Measurements from ENCODE around the gene ATP10A. TPM values are rescaled to one million over a fixed set of nuclear protein-coding genes. Genes with fewer than 3 reads are reported as not detected.

The ATP10A gene
- polyA plus RNA-seq, 3 donors, result 0.71 to 3.9 (median 0.92) TPM

GRCh38 chr15:25783134-25783533 lies 80.0 kb downstream of the ATP10A start:
- Mint-ChIP-seq H3K4me3 (no peak overlapping the region), H3K9me3 (peaks cover 0 to 3% (median 0%) of the 10 kb centered on the region in 7 donors), H3K4me1 (peaks cover 52% of the 10 kb centered on the region), H3K27ac (peak overlapping the region in 3 of 7 donors; percentile 64 to 94 (median 71)), H3K36me3 (peaks cover 6 to 8% of the 10 kb centered on the region in 2 donors), H3K27me3 (ENCODE audit: low read depth in 3 of 3) (peaks cover 2 to 5% (median 2%) of the 10 kb centered on the region in 3 donors)
- Histone ChIP-seq H3K79me2 (ENCODE audit: insufficient read depth, low read length) (peaks cover 3% of the 10 kb centered on the region), H3K4me2 (replicated peaks; ENCODE audit: extremely low read depth, low read length, poor library complexity, severe bottlenecking) (no peak overlapping the region), H3K27ac (ENCODE audit: low read depth in 1 of 2, low read length in 2 of 2) (peak overlapping the region in 1 of 2 donors; percentile 67), H3K9ac (ENCODE audit: insufficient read depth, low read length, poor library complexity, severe bottlenecking) (no peak overlapping the region), H2AFZ (ENCODE audit: insufficient read depth, low read depth, low read length, poor library complexity, severe bottlenecking) (no peak overlapping the region), H3K36me3 (replicated peaks in 1 of 2; ENCODE audit: control insufficient read depth in 1 of 2, insufficient read depth in 2 of 2, low read length in 2 of 2) (peaks cover 0 to 10% of the 10 kb centered on the region in 2 donors), H3K27me3 (ENCODE audit: control insufficient read depth in 2 of 2, insufficient read depth in 2 of 2, low read length in 2 of 2) (no peaks in the 10 kb centered on the region), H3K4me3 (replicated peaks in 1 of 3; ENCODE audit: low read depth in 2 of 3, low read length in 3 of 3) (no peak overlapping the region), H3K4me1 (ENCODE audit: control insufficient read depth in 1 of 2, insufficient read depth in 2 of 2, low read length in 2 of 2) (peaks cover 45 to 58% of the 10 kb centered on the region in 2 donors), H4K20me1 (ENCODE audit: insufficient read depth, low read length) (no peaks in the 10 kb centered on the region), H3K9me3 (replicated peaks in 1 of 2; ENCODE audit: control insufficient read depth in 1 of 2, insufficient read depth in 1 of 2, low read length in 2 of 2) (no peaks in the 10 kb centered on the region)
- no CpG with 5 or more reads among the region's 3 CpGs for WGBS (ENCODE audit: insufficient coverage)
- DNase-seq, result no peak
- no peak for TF ChIP-seq CTCF (IDR thresholded peaks at IDR 0.05)
- intact Hi-C loops (cut with micrococcal nuclease), result no loop called here

GRCh38 chr15:25780479-25781255 lies 82.5 kb downstream of the ATP10A start:
- no peak overlapping the region for H3K27ac ChIP-seq (ENCODE audit: low read depth in 1 of 2, low read length in 2 of 2)
- H3K27me3 ChIP-seq (ENCODE audit: control insufficient read depth in 2 of 2, insufficient read depth in 2 of 2, low read length in 2 of 2), result no peaks in the 10 kb centered on the region
- no peak overlapping the region for H3K4me3 ChIP-seq (replicated peaks in 1 of 3; ENCODE audit: low read depth in 2 of 3, low read length in 3 of 3)
- H3K79me2 ChIP-seq (ENCODE audit: insufficient read depth, low read length), result no peaks in the 10 kb centered on the region
- DNase-seq, result no peak
- H3K9ac ChIP-seq (ENCODE audit: insufficient read depth, low read length, poor library complexity, severe bottlenecking), result no peak overlapping the region
- peaks cover 4 to 6% of the 10 kb centered on the region in 2 donors for H3K36me3 Mint-ChIP-seq
- no peak overlapping the region for H3K4me3 Mint-ChIP-seq
- no peak overlapping the region for H3K4me2 ChIP-seq (replicated peaks; ENCODE audit: extremely low read depth, low read length, poor library complexity, severe bottlenecking)
- peaks cover 40% of the 10 kb centered on the region for H3K4me1 Mint-ChIP-seq
- H3K4me1 ChIP-seq (ENCODE audit: control insufficient read depth in 1 of 2, insufficient read depth in 2 of 2, low read length in 2 of 2), result peaks cover 31 to 42% of the 10 kb centered on the region in 2 donors
- H3K36me3 ChIP-seq (replicated peaks in 1 of 2; ENCODE audit: control insufficient read depth in 1 of 2, insufficient read depth in 2 of 2, low read length in 2 of 2), result peaks cover 0 to 10% of the 10 kb centered on the region in 2 donors
- no peak overlapping the region for H2AFZ ChIP-seq (ENCODE audit: insufficient read depth, low read depth, low read length, poor library complexity, severe bottlenecking)
- no peak for TF ChIP-seq CTCF (IDR thresholded peaks at IDR 0.05)
- peaks cover 0 to 3% (median 0%) of the 10 kb centered on the region in 7 donors for H3K9me3 Mint-ChIP-seq
- H3K9me3 ChIP-seq (replicated peaks in 1 of 2; ENCODE audit: control insufficient read depth in 1 of 2, insufficient read depth in 1 of 2, low read length in 2 of 2), result no peaks in the 10 kb centered on the region
- peaks cover 2 to 5% (median 3%) of the 10 kb centered on the region in 3 donors for H3K27me3 Mint-ChIP-seq (ENCODE audit: low read depth in 3 of 3)
- H3K27ac Mint-ChIP-seq, result peak overlapping the region in 2 of 7 donors; percentile 54 to 66
- 97% methylated on average over 25 of the region's 28 CpGs for WGBS (ENCODE audit: insufficient coverage)
- intact Hi-C loops (cut with micrococcal nuclease), result no loop called here
- no peaks in the 10 kb centered on the region for H4K20me1 ChIP-seq (ENCODE audit: insufficient read depth, low read length)

All from CD14-positive monocyte (primary cell).